Activated naive CD8-positive, alpha-beta T cell treated with anti-CD3 and anti-CD28 coated beads, Interleukin-2, amount 10 ng/mL, durations not matched to agents 7 days and 5 days (primary cell): ENCODE results near the gene SMYD5. TPM values are rescaled to one million over a fixed set of nuclear protein-coding genes. Genes with fewer than 3 reads are reported as not detected.
A peak's percentile ranks its signal among the peaks of the same experiment; 100 is the strongest.
"Not testable (repeated sequence)": the region's sequence is repeated elsewhere in the genome, so short reads cannot be mapped to it uniquely, and the experiment has no call there.

ENCODE experiments used
- ATAC-seq: fragments of 150-1000 bp; cut with Tn5 transposase; one replicate; pipeline ENCODE4 v1.10.0; 2021; ENCODE audit warnings: low read depth, moderate library complexity
- POLR2A ChIA-PET: fragments of 350-600 bp; sonication (Branson Sonifier 250); formaldehyde crosslinking; loops from one replicate; lab custom pipeline; 2021; ENCODE audit warnings: antibody characterized with exemption; lab: Charles Lee
- DNase-seq: peaks from one replicate; pipeline ENCODE4 v3.0.0; 2021
- H3K27ac Mint-ChIP-seq: one replicate; pipeline ENCODE4 v1.8.0; 2022; ENCODE audit warnings: mild to moderate bottlenecking, mixed read lengths
- H3K27me3 Mint-ChIP-seq: one replicate; pipeline ENCODE4 v1.8.0; 2022; ENCODE audit warnings: mild to moderate bottlenecking, moderate library complexity, mixed read lengths
- H3K36me3 Mint-ChIP-seq: one replicate; pipeline ENCODE4 v1.8.0; 2021; ENCODE audit warnings: mild to moderate bottlenecking, mixed read lengths
- H3K4me1 Mint-ChIP-seq: one replicate; pipeline ENCODE4 v1.8.0; 2021; ENCODE audit warnings: mixed read lengths
- H3K4me3 Mint-ChIP-seq: one replicate; pipeline ENCODE4 v1.8.0; 2022; ENCODE audit warnings: mild to moderate bottlenecking, moderate library complexity, mixed read lengths
- H3K9me3 Mint-ChIP-seq: one replicate; pipeline ENCODE4 v1.8.0; 2021; ENCODE audit warnings: mixed read lengths
- total RNA-seq, 2 experiments: library from RNA; stranded (reverse); gene quantifications; one replicate each; pipeline ENCODE4 v1.2.3, GENCODE V29; 2021

Gene SMYD5
- total RNA-seq, 2 experiments from 2014 or later, result 18.2 to 26.9 TPM

- Mint-ChIP-seq H3K4me3 (peak overlapping the region; percentile 89), H3K9me3 (no peaks in the 10 kb centered on the region), H3K36me3 (no peaks in the 10 kb centered on the region), H3K27me3 (peaks cover 65% of the 10 kb centered on the region), H3K4me1 (peaks cover 15% of the 10 kb centered on the region), H3K27ac (no peak overlapping the region)
- DNase-seq (peak; percentile 33), ATAC-seq (peak; percentile 2)
- POLR2A ChIA-PET, result interaction anchor here (0.7 to 1.3 kb wide), 4 partner anchors 34 to 107 kb away, joined by 3 to 5 read pairs (median 4); partner anchors contain the start of gene SFXN5
Observed at GRCh38 chr2:73177645-73178255, 36.3 kb upstream of the SMYD5 start.

DNA sequence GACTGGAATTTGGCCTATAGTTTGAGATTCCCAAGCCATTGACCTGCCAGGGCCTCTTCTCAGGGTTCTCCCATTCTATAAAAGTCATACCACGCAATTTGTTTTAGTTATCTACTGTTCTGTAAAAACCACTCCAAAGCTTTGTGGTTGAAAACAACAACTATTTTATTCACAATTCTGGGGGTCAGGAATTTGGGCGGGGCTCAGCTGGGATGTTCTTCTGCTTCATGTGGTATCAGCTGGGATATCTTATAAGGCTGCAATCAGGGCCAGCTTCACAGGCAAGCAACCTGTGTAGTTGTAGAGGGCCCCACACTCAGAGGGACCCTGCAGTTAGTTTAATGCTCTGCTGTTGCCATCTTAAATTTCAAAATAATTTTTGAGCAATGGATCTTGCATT lies 28.1 kb upstream of the SMYD5 start:
- POLR2A ChIA-PET, result interaction anchor here (0.6 kb wide), 1 partner anchor 46 kb away, joined by 3 read pairs; no protein-coding TSS in a partner anchor
- H3K9me3 Mint-ChIP-seq, result no peaks in the 10 kb centered on the region
- no peaks in the 10 kb centered on the region for H3K36me3 Mint-ChIP-seq
- H3K4me3 Mint-ChIP-seq, result no peak overlapping the region
- DNase-seq (no peak), ATAC-seq (no peak)
- no peak overlapping the region for H3K27ac Mint-ChIP-seq
- peaks cover 25% of the 10 kb centered on the region for H3K27me3 Mint-ChIP-seq
- peaks cover 3% of the 10 kb centered on the region for H3K4me1 Mint-ChIP-seq

GRCh38 chr2:73187549-73187948 lies 26.5 kb upstream of the SMYD5 start:
- H3K27ac Mint-ChIP-seq, result no peak overlapping the region
- ATAC-seq (no peak), DNase-seq (no peak)
- H3K9me3 Mint-ChIP-seq, result no peaks in the 10 kb centered on the region
- no peak overlapping the region for H3K4me3 Mint-ChIP-seq
- no peaks in the 10 kb centered on the region for H3K4me1 Mint-ChIP-seq
- H3K36me3 Mint-ChIP-seq, result no peaks in the 10 kb centered on the region
- POLR2A ChIA-PET, result no interaction called here
- H3K27me3 Mint-ChIP-seq, result peaks cover 28% of the 10 kb centered on the region

DNA sequence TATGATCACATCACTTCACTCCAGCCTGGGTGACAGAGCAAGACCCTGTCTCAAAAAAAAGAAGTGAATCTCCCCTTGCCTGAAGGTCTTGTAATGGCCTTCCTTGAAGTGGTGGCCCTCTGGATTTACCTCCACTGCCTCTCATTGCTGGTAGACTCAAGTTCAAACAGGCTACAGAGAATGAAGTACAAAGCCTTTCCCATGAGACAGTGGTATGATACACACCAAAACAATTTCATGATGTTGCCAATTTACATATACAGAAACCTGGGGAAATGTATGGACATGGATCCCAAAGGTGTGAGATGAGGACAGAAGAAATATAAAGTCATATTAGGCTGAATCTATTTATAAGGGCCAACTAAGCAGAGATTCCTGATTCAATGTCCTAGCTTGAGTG lies 16.5 kb upstream of the SMYD5 start:
- H3K4me3 Mint-ChIP-seq, result no peak overlapping the region
- H3K4me1 Mint-ChIP-seq, result peaks cover 3% of the 10 kb centered on the region
- DNase-seq, result no peak
- H3K9me3 Mint-ChIP-seq, result peaks cover 2% of the 10 kb centered on the region
- POLR2A ChIA-PET, result no interaction called here
- ATAC-seq, result no peak
- H3K36me3 Mint-ChIP-seq, result peaks cover 2% of the 10 kb centered on the region
- peaks cover 45% of the 10 kb centered on the region for H3K27me3 Mint-ChIP-seq
- H3K27ac Mint-ChIP-seq, result no peak overlapping the region

GRCh38 chr2:73200281-73200680 lies 13.8 kb upstream of the SMYD5 start:
- H3K27me3 Mint-ChIP-seq, result peaks cover 58% of the 10 kb centered on the region
- H3K9me3 Mint-ChIP-seq, H3K27ac Mint-ChIP-seq, H3K4me1 Mint-ChIP-seq, POLR2A ChIA-PET, DNase-seq, ATAC-seq, H3K4me3 Mint-ChIP-seq, H3K36me3 Mint-ChIP-seq: not testable (repeated sequence)

- ATAC-seq (peak; percentile 39), DNase-seq (peak; percentile 40)
- Mint-ChIP-seq H3K4me3 (peak within 1 kb of the TSS; percentile 40), H3K9me3 (peaks cover 2% of the 10 kb centered on the region), H3K27me3 (peaks cover 65% of the 10 kb centered on the region), H3K27ac (no peak within 1 kb of the TSS), H3K36me3 (peaks cover 2% of the 10 kb centered on the region), H3K4me1 (peaks cover 3% of the 10 kb centered on the region)
- POLR2A ChIA-PET, result no interaction called here
Observed at GRCh38 chr2:73202156-73203054, 11.6 kb upstream of the SMYD5 start, which contains the start of gene NOTO. TSS of gene NOTO (plus strand) at chr2:73202574. CDS start at chr2:73202667, 93 bp downstream.

DNA sequence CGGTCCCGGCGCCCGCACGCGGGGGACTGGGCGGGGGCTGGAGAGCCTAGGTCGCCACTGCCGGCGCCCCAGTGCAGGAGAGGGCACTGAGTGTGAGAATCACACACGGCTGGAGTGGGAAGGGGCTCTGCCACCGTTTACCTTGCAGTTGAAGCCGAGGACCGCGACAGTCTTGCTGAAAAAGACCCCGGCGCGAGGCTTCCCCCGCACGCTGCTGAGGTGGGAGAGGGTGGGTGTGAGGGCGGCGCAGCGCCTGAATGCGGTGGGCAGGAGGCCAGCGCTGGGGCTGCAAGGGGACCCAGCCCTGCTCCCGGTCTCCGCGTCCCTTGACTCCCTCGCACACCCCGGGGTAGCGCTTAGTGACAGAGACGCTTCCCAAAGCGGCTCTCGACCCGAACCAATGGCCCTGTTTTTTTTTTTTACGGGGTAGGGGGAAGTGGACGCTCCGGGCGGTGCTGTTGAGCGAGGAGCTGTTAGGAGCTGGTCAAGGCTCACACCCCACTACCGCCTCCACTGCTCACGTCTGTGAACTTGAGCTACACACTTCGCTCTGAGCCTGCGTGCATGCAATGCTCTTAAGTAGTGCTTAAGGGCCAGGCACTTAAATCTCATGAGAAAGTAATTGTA lies 10.9 kb upstream of the SMYD5 start:
- H3K27ac Mint-ChIP-seq, result no peak overlapping the region
- POLR2A ChIA-PET, result no interaction called here
- H3K4me1 Mint-ChIP-seq, result peaks cover 3% of the 10 kb centered on the region
- H3K36me3 Mint-ChIP-seq, result peaks cover 2% of the 10 kb centered on the region
- no peaks in the 10 kb centered on the region for H3K9me3 Mint-ChIP-seq
- no peak for ATAC-seq
- peak overlapping the region; percentile 39 for H3K4me3 Mint-ChIP-seq
- DNase-seq, result no peak
- peaks cover 63% of the 10 kb centered on the region for H3K27me3 Mint-ChIP-seq

GRCh38 chr2:73205611-73206010 lies 8.4 kb upstream of the SMYD5 start:
- Mint-ChIP-seq H3K4me1 (peaks cover 3% of the 10 kb centered on the region), H3K36me3 (peaks cover 2% of the 10 kb centered on the region), H3K4me3 (no peak overlapping the region), H3K27me3 (peaks cover 50% of the 10 kb centered on the region), H3K9me3 (no peaks in the 10 kb centered on the region), H3K27ac (no peak overlapping the region)
- no peak for ATAC-seq
- no peak for DNase-seq
- POLR2A ChIA-PET, result no interaction called here

- POLR2A ChIA-PET, result no interaction called here
- no peak for ATAC-seq
- H3K36me3 Mint-ChIP-seq, result no peaks in the 10 kb centered on the region
- no peak overlapping the region for H3K27ac Mint-ChIP-seq
- H3K9me3 Mint-ChIP-seq, result no peaks in the 10 kb centered on the region
- no peak overlapping the region for H3K4me3 Mint-ChIP-seq
- DNase-seq, result no peak
- H3K27me3 Mint-ChIP-seq, result peaks cover 33% of the 10 kb centered on the region
- H3K4me1 Mint-ChIP-seq, result peaks cover 2% of the 10 kb centered on the region
Observed at GRCh38 chr2:73208258-73208657, 5.8 kb upstream of the SMYD5 start.

DNA sequence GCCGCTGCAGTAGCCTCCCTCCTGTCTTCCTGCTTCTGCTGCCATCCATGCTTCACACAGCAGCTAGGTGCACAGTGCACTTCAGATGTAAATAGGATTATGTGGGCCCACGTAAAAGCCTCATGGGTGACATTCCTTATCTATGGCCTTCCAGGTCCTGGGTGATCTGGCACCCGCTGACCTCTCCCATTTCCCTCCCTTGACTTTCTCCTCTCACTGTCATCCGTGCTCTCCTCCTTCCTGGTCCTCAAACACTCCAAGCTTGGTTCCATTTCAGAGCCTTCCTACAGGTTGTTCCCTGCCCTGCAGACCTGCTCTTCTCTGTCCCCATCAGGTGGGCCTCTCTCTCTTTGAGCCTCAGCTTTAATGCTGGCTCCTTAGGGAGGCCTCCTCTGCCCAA lies 4.0 kb upstream of the SMYD5 start:
- H3K27ac Mint-ChIP-seq, result no peak overlapping the region
- ATAC-seq, result no peak
- no peaks in the 10 kb centered on the region for H3K9me3 Mint-ChIP-seq
- no peak overlapping the region for H3K4me3 Mint-ChIP-seq
- no peaks in the 10 kb centered on the region for H3K36me3 Mint-ChIP-seq
- POLR2A ChIA-PET, result no interaction called here
- peaks cover 13% of the 10 kb centered on the region for H3K4me1 Mint-ChIP-seq
- peaks cover 17% of the 10 kb centered on the region for H3K27me3 Mint-ChIP-seq
- no peak for DNase-seq

GRCh38 chr2:73210696-73211095 lies 3.3 kb upstream of the SMYD5 start:
- H3K27ac Mint-ChIP-seq, result no peak overlapping the region
- POLR2A ChIA-PET, result interaction anchor here (0.6 kb wide), 1 partner anchor 1876 kb away, joined by 4 read pairs; no protein-coding TSS in a partner anchor
- DNase-seq (no peak), ATAC-seq (no peak)
- peaks cover 20% of the 10 kb centered on the region for H3K4me1 Mint-ChIP-seq
- no peaks in the 10 kb centered on the region for H3K36me3 Mint-ChIP-seq
- H3K9me3 Mint-ChIP-seq, result no peaks in the 10 kb centered on the region
- H3K27me3 Mint-ChIP-seq, result peaks cover 14% of the 10 kb centered on the region
- no peak overlapping the region for H3K4me3 Mint-ChIP-seq

- DNase-seq (no peak), ATAC-seq (no peak)
- H3K36me3 Mint-ChIP-seq, result no peaks in the 10 kb centered on the region
- H3K4me1 Mint-ChIP-seq, result peaks cover 21% of the 10 kb centered on the region
- H3K27ac Mint-ChIP-seq, result no peak overlapping the region
- no peak overlapping the region for H3K4me3 Mint-ChIP-seq
- peaks cover 7% of the 10 kb centered on the region for H3K27me3 Mint-ChIP-seq
- no peaks in the 10 kb centered on the region for H3K9me3 Mint-ChIP-seq
- POLR2A ChIA-PET, result interaction anchor here (0.5 to 2.3 kb wide), 6 partner anchors 20 to 1377 kb away, joined by 3 to 20 read pairs (median 4); partner anchors contain the start of genes ALMS1, CCT7, FBXO41 and PRADC1
Observed at GRCh38 chr2:73212098-73212447, 2.0 kb upstream of the SMYD5 start.
